Fibroblast of mammary gland (primary cell): ENCODE measurements around the gene SIGLEC7.
A peak's percentile ranks its signal among the peaks of the same experiment; 100 is the strongest.

Experiments used
- DNase-seq: peaks from one replicate; pipeline ENCODE4 v3.0.0-alpha.2; 2010; ENCODE audit warnings: low read depth
- H3K4me3 ChIP-seq: 2 replicates; pipeline ENCODE4 v1.5.1; 2011; ENCODE audit warnings: low read depth, mild to moderate bottlenecking, low read length, moderate library complexity; ENCODE audit not compliant: control insufficient read depth
- TF ChIP-seq, protein P1 (sequence below): conservative IDR thresholded peaks from 2 replicates; pipeline ENCODE4 v1.5.1; 2011; ENCODE audit warnings: low read depth, low read length, inconsistent platforms; ENCODE audit not compliant: control insufficient read depth, insufficient read depth

Gene SIGLEC7

DNA sequence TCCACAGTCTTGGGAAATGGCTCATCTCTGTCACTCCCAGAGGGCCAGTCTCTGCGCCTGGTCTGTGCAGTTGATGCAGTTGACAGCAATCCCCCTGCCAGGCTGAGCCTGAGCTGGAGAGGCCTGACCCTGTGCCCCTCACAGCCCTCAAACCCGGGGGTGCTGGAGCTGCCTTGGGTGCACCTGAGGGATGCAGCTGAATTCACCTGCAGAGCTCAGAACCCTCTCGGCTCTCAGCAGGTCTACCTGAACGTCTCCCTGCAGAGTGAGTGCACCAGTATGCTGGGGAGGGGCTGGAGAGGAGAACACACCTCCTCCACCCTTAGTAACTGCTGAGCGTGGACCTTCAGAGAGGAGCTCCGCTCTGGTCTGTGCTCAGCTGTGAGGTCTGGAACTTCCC lies 15.1 kb upstream of the SIGLEC7 start:
- TF ChIP-seq, protein P1, sequence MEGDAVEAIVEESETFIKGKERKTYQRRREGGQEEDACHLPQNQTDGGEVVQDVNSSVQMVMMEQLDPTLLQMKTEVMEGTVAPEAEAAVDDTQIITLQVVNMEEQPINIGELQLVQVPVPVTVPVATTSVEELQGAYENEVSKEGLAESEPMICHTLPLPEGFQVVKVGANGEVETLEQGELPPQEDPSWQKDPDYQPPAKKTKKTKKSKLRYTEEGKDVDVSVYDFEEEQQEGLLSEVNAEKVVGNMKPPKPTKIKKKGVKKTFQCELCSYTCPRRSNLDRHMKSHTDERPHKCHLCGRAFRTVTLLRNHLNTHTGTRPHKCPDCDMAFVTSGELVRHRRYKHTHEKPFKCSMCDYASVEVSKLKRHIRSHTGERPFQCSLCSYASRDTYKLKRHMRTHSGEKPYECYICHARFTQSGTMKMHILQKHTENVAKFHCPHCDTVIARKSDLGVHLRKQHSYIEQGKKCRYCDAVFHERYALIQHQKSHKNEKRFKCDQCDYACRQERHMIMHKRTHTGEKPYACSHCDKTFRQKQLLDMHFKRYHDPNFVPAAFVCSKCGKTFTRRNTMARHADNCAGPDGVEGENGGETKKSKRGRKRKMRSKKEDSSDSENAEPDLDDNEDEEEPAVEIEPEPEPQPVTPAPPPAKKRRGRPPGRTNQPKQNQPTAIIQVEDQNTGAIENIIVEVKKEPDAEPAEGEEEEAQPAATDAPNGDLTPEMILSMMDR: no peak
- H3K4me3 ChIP-seq: no peak overlapping the region
- DNase-seq: no peak

DNA sequence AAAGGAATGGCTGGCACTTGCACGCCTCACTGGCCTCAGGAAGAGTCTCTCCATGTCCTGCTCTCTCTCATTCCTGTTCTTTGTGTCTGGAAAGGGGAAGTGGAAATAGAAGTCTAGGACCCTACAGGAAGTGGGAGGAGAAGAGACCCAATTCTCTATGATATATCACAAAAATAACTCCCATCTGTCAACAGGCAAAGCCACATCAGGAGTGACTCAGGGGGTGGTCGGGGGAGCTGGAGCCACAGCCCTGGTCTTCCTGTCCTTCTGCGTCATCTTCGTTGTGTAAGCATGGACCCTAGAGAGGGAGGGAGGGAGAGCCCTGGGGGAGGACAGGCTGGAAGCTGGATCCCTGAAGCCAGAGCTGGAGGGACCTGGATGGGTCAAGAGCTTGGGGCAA lies 14.3 kb upstream of the SIGLEC7 start:
- TF ChIP-seq, protein P1: no peak
- peak; percentile 80 for DNase-seq
- no peak overlapping the region for H3K4me3 ChIP-seq

DNA sequence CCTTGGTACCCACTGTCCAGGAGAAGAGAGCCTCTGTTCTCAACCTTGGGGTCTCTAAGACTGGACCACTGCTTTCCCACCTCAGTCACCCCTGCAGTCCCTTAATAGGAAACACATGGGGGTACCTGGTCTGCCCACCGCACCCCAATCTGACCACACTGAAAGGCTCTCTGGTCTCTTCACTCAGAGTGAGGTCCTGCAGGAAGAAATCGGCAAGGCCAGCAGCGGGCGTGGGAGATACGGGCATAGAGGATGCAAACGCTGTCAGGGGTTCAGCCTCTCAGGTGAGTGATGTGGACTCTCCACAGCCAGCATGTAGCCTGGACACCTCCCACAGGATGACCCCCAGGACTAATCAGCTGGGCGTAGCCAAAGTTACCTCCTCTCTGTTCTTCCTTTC lies 13.9 kb upstream of the SIGLEC7 start:
- TF ChIP-seq, protein P1: no peak
- no peak overlapping the region for H3K4me3 ChIP-seq
- DNase-seq: no peak

- no peak overlapping the region for H3K4me3 ChIP-seq
- no peak for DNase-seq
- TF ChIP-seq, protein P1: no peak
These were observed 12.4 kb upstream of the SIGLEC7 start for GRCh38 chr19:51129716-51130115.

DNA sequence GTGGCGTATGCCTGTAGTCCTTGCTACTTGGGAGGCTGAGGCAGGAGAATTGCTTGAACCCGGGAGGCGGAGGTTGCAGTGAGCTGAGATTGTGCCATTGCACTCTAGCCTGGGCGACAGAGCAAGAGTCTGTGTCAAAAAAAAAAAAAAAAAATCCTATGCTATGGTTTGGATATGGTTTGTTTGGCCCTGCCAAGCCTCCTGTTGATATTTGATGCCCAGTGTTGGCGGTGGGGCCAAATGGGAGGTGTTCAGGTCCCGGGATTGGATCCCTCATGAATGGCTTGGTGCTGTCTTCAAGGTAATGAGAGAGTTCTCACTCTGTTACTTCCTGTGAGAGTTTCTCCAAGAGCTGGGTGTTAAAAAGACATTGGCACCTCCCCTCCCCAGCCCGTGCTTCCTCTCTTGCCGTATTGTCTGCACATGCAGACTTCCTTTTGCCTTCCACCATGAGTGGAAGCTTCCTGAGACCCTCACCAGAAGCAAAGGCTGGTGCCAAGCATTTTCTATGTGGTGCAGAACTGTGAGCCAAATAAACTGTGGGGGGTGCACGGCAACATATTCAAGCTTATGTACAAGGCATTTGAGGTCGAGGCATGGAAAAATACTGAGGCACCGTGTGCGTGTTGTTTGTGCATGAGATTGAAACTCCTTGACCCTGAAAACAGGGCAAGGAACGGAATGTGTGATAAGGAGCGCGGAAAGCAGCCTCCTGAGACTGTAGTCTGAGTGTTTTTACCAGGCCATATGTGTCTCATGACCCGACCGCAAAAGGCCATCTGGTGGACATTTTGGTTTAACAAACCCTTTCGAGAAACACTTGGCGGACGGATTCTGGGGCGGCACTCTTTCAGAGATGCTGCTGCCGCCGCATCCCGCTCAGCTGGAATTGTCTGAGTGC lies 10.1 kb upstream of the SIGLEC7 start:
- DNase-seq: peak; percentile 81
- H3K4me3 ChIP-seq: no peak overlapping the region
- TF ChIP-seq, protein P1: peak; percentile 16

DNA sequence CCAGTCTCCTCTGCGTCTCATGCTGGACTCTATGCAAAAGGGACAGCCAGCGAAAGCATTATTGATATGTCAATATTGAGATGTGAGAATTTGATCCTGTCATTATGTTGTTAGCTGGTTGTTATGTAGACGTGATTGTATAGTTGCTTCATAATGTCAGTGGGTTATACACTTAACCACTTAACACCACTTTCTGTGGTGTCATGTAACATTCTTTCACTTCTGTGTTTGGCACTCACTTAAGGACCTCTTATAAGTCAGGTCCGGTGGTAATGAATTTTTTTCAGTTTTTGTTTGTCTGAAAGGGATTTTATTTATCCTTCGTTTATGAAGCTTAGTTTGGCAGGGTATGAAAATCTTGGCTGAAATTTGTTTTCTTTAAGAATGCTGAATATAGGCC lies 7.1 kb upstream of the SIGLEC7 start:
- DNase-seq: no peak
- no peak overlapping the region for H3K4me3 ChIP-seq
- TF ChIP-seq, protein P1: no peak
